ENCODE measurements around the gene BNIP3. TPM values are rescaled to one million over a fixed set of nuclear protein-coding genes. Genes with fewer than 3 reads are reported as not detected.
A peak's percentile ranks its signal among the peaks of the same experiment; 100 is the strongest.

Gene BNIP3
- total and polyA plus RNA-seq, 2 experiments from 2014 or later: 82.4 to 112 TPM

DNA sequence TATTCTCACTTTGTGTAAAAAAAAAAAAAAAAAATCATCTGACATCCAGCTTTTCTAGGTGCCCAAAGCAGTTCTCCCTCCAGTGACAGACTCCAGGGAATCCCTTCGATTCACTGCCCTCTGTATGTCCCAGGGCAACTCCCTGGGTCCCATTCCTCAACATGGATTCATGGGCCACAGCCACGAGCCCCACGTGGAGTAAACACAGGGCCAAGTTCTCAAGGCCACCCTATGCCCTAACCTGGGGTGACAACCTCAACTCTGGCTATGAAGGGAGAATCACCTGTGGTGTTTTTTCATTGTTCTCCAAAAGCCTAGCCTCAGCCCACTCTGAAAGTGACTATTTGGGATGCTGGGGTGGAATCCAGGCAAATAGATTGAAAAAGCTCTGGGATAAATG is 3.4 kb downstream of the BNIP3 start:
- H3K4me3 ChIP-seq: no peak overlapping the region
- H3K36me3 ChIP-seq (replicated peaks; ENCODE audit: insufficient read depth, low read depth): no peaks in the 10 kb centered on the region
- TF ChIP-seq, protein P1, sequence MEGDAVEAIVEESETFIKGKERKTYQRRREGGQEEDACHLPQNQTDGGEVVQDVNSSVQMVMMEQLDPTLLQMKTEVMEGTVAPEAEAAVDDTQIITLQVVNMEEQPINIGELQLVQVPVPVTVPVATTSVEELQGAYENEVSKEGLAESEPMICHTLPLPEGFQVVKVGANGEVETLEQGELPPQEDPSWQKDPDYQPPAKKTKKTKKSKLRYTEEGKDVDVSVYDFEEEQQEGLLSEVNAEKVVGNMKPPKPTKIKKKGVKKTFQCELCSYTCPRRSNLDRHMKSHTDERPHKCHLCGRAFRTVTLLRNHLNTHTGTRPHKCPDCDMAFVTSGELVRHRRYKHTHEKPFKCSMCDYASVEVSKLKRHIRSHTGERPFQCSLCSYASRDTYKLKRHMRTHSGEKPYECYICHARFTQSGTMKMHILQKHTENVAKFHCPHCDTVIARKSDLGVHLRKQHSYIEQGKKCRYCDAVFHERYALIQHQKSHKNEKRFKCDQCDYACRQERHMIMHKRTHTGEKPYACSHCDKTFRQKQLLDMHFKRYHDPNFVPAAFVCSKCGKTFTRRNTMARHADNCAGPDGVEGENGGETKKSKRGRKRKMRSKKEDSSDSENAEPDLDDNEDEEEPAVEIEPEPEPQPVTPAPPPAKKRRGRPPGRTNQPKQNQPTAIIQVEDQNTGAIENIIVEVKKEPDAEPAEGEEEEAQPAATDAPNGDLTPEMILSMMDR (IDR thresholded peaks at IDR 0.05; ENCODE audit: poor library complexity): no peak
- no peak for TF ChIP-seq EZH2 (IDR thresholded peaks at IDR 0.05; ENCODE audit: borderline replicate concordance)
- no peak for TF ChIP-seq EZH2phosphoT487 (IDR thresholded peaks at IDR 0.05; ENCODE audit: low read depth, severe bottlenecking, unreplicated experiment)
- H3K9me2 ChIP-seq (replicated peaks; ENCODE audit: insufficient read depth): no peaks in the 10 kb centered on the region
- peaks cover 4% of the 10 kb centered on the region for H3K4me1 ChIP-seq (ENCODE audit: insufficient read depth)
- H3K79me2 ChIP-seq: peaks cover 72% of the 10 kb centered on the region
- DNase-seq (ENCODE audit: low spot score): no peak
- no peaks in the 10 kb centered on the region for H3K9me3 ChIP-seq (ENCODE audit: low read depth)
- H3K4me2 ChIP-seq: peak overlapping the region; percentile 59
- no peak overlapping the region for H2AFZ ChIP-seq
- H3K27me3 ChIP-seq: no peaks in the 10 kb centered on the region
- 72% methylated on average over 3 of the region's 3 CpGs for whole genome bisulfite sequencing (ENCODE audit: low lambda C conversion rate, missing lambda C conversion rate)
- H4K20me1 ChIP-seq (ENCODE audit: insufficient read depth, poor library complexity, severe bottlenecking): peaks cover 65% of the 10 kb centered on the region
- H3K27ac ChIP-seq: peak overlapping the region; percentile 57

DNA sequence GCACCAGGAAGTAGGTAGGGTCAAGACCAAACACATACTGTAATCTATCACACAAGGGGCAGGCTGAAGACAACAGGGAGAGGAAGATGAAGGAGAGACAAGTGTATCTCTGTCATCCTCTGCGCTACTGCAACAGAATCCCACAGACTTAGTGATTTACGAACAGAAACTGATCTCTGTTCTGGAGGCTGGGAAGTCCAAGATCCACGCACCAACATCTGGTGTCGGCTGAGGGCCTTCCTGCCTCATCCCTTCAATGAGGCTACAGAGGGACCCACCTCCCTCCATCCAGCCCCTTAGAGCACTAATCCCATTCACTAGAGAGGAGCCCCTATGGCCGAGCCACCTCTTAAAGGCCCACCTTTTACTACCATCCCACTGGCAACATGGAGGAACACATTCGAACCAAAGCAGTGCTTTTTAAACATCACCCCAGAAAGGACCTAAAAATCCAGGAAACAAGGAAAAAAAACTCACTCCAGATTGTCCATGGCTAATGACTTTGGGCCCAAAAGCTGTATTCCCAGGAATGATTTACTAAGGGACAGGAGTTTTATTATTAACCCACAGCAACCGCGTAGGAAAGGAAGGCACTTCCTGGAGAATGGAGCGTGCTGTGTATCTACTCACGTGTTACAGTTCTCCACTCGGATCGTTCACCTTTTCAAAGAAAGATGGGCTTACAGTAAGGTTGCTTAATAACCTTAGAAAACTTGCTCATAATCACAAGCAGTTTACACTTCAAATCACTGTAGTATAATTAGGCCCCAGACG is 4.2 kb downstream of the BNIP3 start:
- H3K27me3 ChIP-seq: no peaks in the 10 kb centered on the region
- TF ChIP-seq, protein P1 (IDR thresholded peaks at IDR 0.05; ENCODE audit: poor library complexity): no peak
- TF ChIP-seq EZH2 (IDR thresholded peaks at IDR 0.05; ENCODE audit: borderline replicate concordance) (no peak), EZH2phosphoT487 (IDR thresholded peaks at IDR 0.05; ENCODE audit: low read depth, severe bottlenecking, unreplicated experiment) (no peak)
- no peaks in the 10 kb centered on the region for H3K9me3 ChIP-seq (ENCODE audit: low read depth)
- WGBS (ENCODE audit: low lambda C conversion rate, missing lambda C conversion rate): 72% methylated on average over 13 of the region's 13 CpGs
- peak; percentile 48 for DNase-seq (ENCODE audit: low spot score)
- no peak overlapping the region for H3K4me3 ChIP-seq
- H3K4me2 ChIP-seq: peak overlapping the region; percentile 59
- H2AFZ ChIP-seq: no peak overlapping the region
- H3K36me3 ChIP-seq (replicated peaks; ENCODE audit: insufficient read depth, low read depth): no peaks in the 10 kb centered on the region
- peak overlapping the region; percentile 58 for H3K27ac ChIP-seq
- peaks cover 79% of the 10 kb centered on the region for H3K79me2 ChIP-seq
- peaks cover 73% of the 10 kb centered on the region for H4K20me1 ChIP-seq (ENCODE audit: insufficient read depth, poor library complexity, severe bottlenecking)
- peaks cover 4% of the 10 kb centered on the region for H3K4me1 ChIP-seq (ENCODE audit: insufficient read depth)
- H3K9me2 ChIP-seq (replicated peaks; ENCODE audit: insufficient read depth): no peaks in the 10 kb centered on the region

DNA sequence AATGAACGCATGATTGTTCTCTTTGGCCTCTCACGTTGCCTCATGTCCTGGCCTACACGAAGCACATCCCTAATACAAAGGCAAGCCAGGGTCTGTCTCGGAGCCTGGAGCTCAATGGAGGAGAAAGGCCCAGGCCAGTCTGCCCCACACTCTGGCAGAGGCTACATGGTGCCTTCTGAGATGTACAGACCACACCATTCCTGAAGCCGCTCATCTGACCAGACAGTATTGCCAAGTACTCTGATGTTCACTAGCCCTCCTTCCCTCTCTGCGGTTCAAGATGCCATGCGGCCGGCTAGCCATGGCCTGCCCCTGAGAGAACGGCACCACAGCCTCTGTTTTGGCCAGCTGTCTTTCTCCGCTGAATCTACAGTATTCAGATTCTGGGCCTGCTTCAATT is 5.9 kb downstream of the BNIP3 start:
- H2AFZ ChIP-seq: no peak overlapping the region
- no peak overlapping the region for H3K4me3 ChIP-seq
- no peaks in the 10 kb centered on the region for H3K36me3 ChIP-seq (replicated peaks; ENCODE audit: insufficient read depth, low read depth)
- no peak for DNase-seq (ENCODE audit: low spot score)
- WGBS (ENCODE audit: low lambda C conversion rate, missing lambda C conversion rate): 97% methylated on average over 10 of the region's 10 CpGs
- H3K4me1 ChIP-seq (ENCODE audit: insufficient read depth): peaks cover 4% of the 10 kb centered on the region
- peaks cover 79% of the 10 kb centered on the region for H3K79me2 ChIP-seq
- TF ChIP-seq EZH2 (IDR thresholded peaks at IDR 0.05; ENCODE audit: borderline replicate concordance) (no peak), EZH2phosphoT487 (IDR thresholded peaks at IDR 0.05; ENCODE audit: low read depth, severe bottlenecking, unreplicated experiment) (no peak)
- TF ChIP-seq, protein P1 (IDR thresholded peaks at IDR 0.05; ENCODE audit: poor library complexity): no peak
- no peaks in the 10 kb centered on the region for H3K9me2 ChIP-seq (replicated peaks; ENCODE audit: insufficient read depth)
- no peak overlapping the region for H3K27ac ChIP-seq
- peaks cover 73% of the 10 kb centered on the region for H4K20me1 ChIP-seq (ENCODE audit: insufficient read depth, poor library complexity, severe bottlenecking)
- no peaks in the 10 kb centered on the region for H3K27me3 ChIP-seq
- H3K4me2 ChIP-seq: no peak overlapping the region
- no peaks in the 10 kb centered on the region for H3K9me3 ChIP-seq (ENCODE audit: low read depth)

Measured in hepatocyte (in vitro differentiated cells).